Left colon (tissue), 2 donors: ENCODE results near the gene KCNRG. TPM values are rescaled to one million over a fixed set of nuclear protein-coding genes. Genes with fewer than 3 reads are reported as not detected.
"Not testable (repeated sequence)": the region's sequence is repeated elsewhere in the genome, so short reads cannot be mapped to it uniquely, and the experiment has no call there.

Source experiments
- ATAC-seq: fragments of 200-7000 bp; cut with Tn5 transposase; one replicate; pipeline ENCODE4 v1.9.1; 2020; ENCODE audit warnings: mild to moderate bottlenecking, moderate library complexity
- DNase-seq, 2 donors: peaks; one replicate each; pipeline ENCODE4 v3.0.0-alpha.2; 2020
- intact Hi-C, 2 donors: fragments of 100-400 bp; cut with DNase I in 1 of 2; cut with micrococcal nuclease in 1 of 2; formaldehyde crosslinking; loops; one replicate each; pipeline versions ENCODE4 v1.11.2 to v1.14.0; 2022; cut with DNase I, micrococcal nuclease
- microRNA-seq, 2 donors: library from miRNA; unstranded; fragments of <30 nt; microRNA quantifications; one replicate each; pipeline versions ENCODE4 v1.1.0 to v1.2.0, GENCODE V29; 2020
- total RNA-seq, 2 donors: library from RNA; stranded (reverse); fragmentation: NEBNext Ultra II Directional; extraction: Animal tissue kit (Norgen Biotek cat#: 25700); gene quantifications; one replicate each; pipeline ENCODE4 v1.2.1, GENCODE V29; 2021
- donor health status: DM: no; HTN: no; CAD: no.
- donor health status: DM: yes; HTN: yes; CAD: no.

Gene KCNRG
- total RNA-seq, 2 donors from 2014 or later = 0.55 to 0.92 TPM

DNA sequence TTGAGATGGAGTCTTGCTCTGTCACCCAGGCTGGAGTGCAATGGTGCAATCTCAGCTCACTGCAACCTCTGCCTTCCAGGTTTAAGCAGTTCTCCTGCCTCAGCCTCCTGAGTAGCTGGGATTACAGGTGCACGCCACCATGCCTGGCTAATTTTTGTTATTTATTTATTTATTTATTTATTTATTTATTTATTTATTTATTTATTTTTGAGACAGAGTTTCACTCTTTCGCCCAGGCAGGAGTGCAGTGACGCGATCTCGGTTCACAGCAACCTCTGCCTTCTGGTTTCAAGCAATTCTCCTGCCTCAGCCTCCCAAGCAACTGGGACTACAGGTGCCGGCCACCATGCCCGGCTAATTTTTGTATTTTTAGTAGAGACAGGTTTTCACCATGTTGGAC is 47.1 kb downstream of the KCNRG start:
- DNase-seq, intact Hi-C loops, ATAC-seq: not testable (repeated sequence)

DNA sequence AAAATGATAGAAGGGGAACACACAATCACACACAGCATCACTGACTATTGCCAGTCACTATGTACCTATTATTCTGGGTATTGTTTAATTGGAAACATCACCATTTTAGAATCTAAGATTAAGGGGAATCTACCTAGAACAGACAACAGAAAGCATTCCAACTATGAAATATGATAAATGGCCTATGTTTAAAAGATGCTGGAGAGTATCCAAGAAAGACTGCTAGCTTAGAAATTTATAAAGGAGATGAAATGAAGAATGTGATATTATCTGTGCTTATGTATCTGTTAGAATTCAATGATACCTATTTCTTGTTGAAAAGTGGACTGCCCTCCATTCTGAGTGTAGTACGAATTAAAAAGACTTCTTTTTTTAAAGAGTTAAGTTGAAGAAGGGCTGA is 50.5 kb downstream of the KCNRG start:
- DNase-seq (no peak), ATAC-seq (no peak)
- intact Hi-C loops = no loop called here

DNA sequence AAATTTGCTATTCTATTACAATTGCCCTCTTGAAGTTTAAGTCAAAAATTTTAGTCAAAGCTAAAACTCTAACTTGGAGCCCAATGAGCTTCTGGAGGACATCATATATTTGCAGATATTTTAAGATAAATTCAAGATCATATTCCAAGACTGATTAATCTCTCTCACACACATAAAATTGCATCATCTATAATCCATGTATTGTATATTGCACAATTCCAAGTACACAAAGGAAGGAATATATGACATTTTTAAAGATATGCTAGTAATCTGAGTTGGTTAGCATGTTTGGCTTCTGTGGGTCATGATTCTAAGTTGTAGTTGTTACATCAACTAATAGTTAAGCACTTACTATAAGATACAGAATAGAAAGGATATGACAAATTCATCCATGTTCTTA is 53.3 kb downstream of the KCNRG start:
- peak; percentile 14 for ATAC-seq
- DNase-seq = no peak
- intact Hi-C loops = no loop called here

DNA sequence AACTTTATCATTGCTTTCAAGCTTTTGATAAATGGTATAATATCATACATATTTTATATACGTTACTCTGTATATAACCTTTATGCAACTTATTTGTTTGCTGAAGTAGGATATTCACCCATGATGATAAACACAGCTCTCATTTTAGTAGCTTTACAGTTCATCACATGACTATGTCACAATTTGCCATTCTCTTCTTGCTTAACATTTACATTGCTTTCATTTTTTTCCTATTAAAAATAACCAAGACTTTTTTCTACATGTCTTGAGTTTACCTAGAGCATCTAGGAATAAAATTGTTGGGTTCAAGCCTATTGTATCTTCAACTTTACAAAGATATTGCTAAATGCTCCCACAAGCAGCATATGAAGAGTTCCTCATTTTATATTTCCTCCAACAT is 54.0 kb downstream of the KCNRG start:
- intact Hi-C loops = no loop called here
- ATAC-seq (no peak), DNase-seq (no peak)

DNA sequence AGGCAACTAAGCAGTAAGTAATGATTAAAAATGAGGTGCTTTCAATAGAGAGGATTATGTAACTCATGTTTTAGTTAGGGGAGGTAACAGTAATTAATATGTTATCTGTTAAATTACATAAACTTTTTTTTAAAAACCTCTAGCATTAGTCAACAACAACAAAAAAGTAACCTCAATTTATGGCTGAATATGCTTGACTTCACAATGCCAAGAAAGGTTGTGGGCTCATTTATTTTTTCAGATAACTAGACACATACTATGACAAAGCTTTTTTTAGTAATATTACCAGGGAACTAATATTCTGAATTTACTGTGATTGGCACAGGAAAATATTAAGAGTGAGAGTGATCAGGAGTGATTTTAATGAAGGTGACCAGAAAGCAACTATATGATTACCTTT is 54.9 kb downstream of the KCNRG start:
- intact Hi-C loops = no loop called here
- DNase-seq (no peak), ATAC-seq (no peak)

Small RNA genes lying within 50 kb of the gene (microRNA-seq; reads per million reads assigned to microRNA genes)
- gene MIR15A (1,368 to 3,055 reads per million in 2 donors), gene MIR16-1 (545 to 600 reads per million in 2 donors), gene MIR3613 (87.0 to 93.9 reads per million in 2 donors)

Other genes with a start within 250 kb of the KCNRG start
- gene KPNA3, start 222.8 kb upstream of the KCNRG start, total RNA-seq = 10 to 100 TPM; 26.0 to 29.5 TPM
- gene SPRYD7, start 79.1 kb upstream of the KCNRG start, total RNA-seq = 10 to 100 TPM; 12.9 to 15.1 TPM
- 10 to 100 TPM; 26.0 to 32.8 TPM for gene TRIM13, start 18.4 kb upstream of the KCNRG start, total RNA-seq